Transverse colon (tissue), 4 donors: ENCODE measurements around the gene MTERF2.

ENCODE experiments used
- CTCF ChIP-seq, 5 experiments: fragments of 200-600 bp in 3 of 5; fragments of 450-650 bp in 2 of 5; sonication (generic) in 3 of 5; IDR thresholded peaks; 1 replicate in 2 of 5; 2 replicates in 3 of 5; pipeline ENCODE4 v1.5.1; 2016 to 2017; ENCODE audit warnings: antibody characterized with exemption in 5 of 5, inconsistent platforms in 3 of 5, mild to moderate bottlenecking in 2 of 5, moderate library complexity in 1 of 5
- EP300 ChIP-seq: sonication (generic); formaldehyde crosslinking; IDR thresholded peaks from one replicate; pipeline ENCODE4 v1.6.1; 2017; ENCODE audit warnings: antibody characterized with exemption, low read depth
- POLR2A ChIP-seq: fragments of 450-650 bp; IDR thresholded peaks from one replicate; pipeline ENCODE4 v1.6.1; 2016; ENCODE audit warnings: antibody characterized with exemption, mild to moderate bottlenecking, moderate library complexity
- POLR2AphosphoS5 ChIP-seq, 3 donors: sonication (generic); formaldehyde crosslinking; IDR thresholded peaks; one replicate each; pipeline ENCODE4 v1.6.1; 2016; ENCODE audit warnings: antibody characterized with exemption in 3 of 3

GRCh38 chr12:106994579-106995220 is 7.8 kb upstream of the MTERF2 start:
- TF ChIP-seq CTCF (IDR thresholded peaks at IDR 0.05) (no peak), POLR2A (no peak), EP300 (no peak), POLR2AphosphoS5 (IDR thresholded peaks at IDR 0.05) (no peak)
